ENCODE data around the gene ASGR1. TPM values are rescaled to one million over a fixed set of nuclear protein-coding genes. Genes with fewer than 3 reads are reported as not detected.

ASGR1 gene
- total and polyA plus RNA-seq, 2 donors (not counting 1 experiment from before 2014, with no cell fraction given), result 0.32 to 0.43 TPM

- intact Hi-C loops (cut with micrococcal nuclease), result loop anchor here (1.0 to 2.0 kb wide), 4 partner anchors 14 to 77 kb away; partner anchors contain the start of genes DVL2 and PHF23
- H3K27ac ChIP-seq (ENCODE audit: low read length in 2 of 2), result peak within 1 kb of the TSS; percentile 42 to 78
Observed at GRCh38 chr17:7219812-7220592, 40.8 kb upstream of the ASGR1 start, which contains the start of the genes ACADVL and DLG4. Gene ACADVL (plus strand): TSS chr17:7219938. CDS start chr17:7219985, 47 bp downstream. Gene DLG4 (minus strand): TSS chr17:7219836.

DNA sequence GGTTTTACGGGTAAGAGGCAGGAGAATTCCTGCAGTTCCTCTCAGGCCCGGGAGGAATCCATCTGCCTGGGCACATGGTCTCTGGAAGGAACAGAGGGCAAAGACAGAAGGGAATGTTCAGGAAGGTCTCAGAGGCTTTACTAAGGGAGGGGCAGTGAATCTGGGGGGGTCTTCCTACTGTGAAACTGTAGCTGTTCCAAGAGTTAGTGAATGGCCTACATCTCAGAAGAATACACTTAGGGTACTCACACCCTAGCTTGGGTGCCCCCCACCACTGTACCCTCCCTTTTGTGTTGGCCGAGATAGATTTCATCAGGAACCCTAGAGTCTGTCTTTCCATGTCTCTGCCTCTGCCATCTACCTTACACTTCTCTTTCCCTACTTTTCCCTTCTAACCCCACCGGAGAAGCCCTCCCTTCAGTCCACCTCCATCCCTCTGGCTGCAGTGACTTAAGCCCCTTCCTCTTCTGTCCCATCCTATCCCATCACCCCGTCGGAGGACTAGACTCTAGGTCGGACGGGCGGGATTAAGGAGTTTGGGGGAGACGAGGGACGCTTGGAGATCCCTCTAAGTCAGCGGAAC, 40.1 kb upstream of the ASGR1 start:
- no peak for TF ChIP-seq EZH2 (IDR thresholded peaks at IDR 0.05; ENCODE audit: borderline replicate concordance, insufficient read depth, low read depth, low read length, poor library complexity, severe bottlenecking)
- no peak for TF ChIP-seq CTCF (IDR thresholded peaks at IDR 0.05)
- Histone ChIP-seq H3K36me3 (replicated peaks in 1 of 2; ENCODE audit: control extremely low read depth in 1 of 2, control insufficient read depth in 1 of 2, extremely low read depth in 1 of 2, insufficient read depth in 2 of 2, low read length in 1 of 2) (peaks cover 0 to 24% of the 10 kb centered on the region in 2 experiments), H3K4me3 (ENCODE audit: control extremely low read depth in 1 of 5, extremely low read depth in 1 of 5, insufficient read depth in 1 of 5, low read depth in 2 of 5, low read length in 4 of 5) (peak overlapping the region in 4 of 5 experiments; percentile 79 to 86 (median 82)), H3K79me2 (ENCODE audit: control insufficient read depth, insufficient read depth, low read length) (peaks cover 7% of the 10 kb centered on the region), H4K20me1 (ENCODE audit: control insufficient read depth, insufficient read depth, low read length, poor library complexity, severe bottlenecking) (no peaks in the 10 kb centered on the region), H3K4me1 (ENCODE audit: control insufficient read depth in 2 of 2, insufficient read depth in 2 of 2, low read length in 2 of 2) (peaks cover 25 to 53% of the 10 kb centered on the region in 2 donors), H3K27ac (ENCODE audit: low read length in 2 of 2) (peak overlapping the region; percentile 42 to 78), H3K9ac (ENCODE audit: low read length) (peak overlapping the region; percentile 83), H3K4me2 (replicated peaks; ENCODE audit: low read depth, low read length, poor library complexity, severe bottlenecking) (peak overlapping the region; percentile 94), H3K27me3 (replicated peaks in 1 of 4; ENCODE audit: control extremely low read depth in 1 of 4, control insufficient read depth in 3 of 4, insufficient read depth in 4 of 4, low read length in 3 of 4) (no peaks in the 10 kb centered on the region), H3K9me3 (ENCODE audit: control extremely low read depth in 1 of 3, control insufficient read depth in 2 of 3, insufficient read depth in 1 of 3, low read length in 2 of 3) (no peaks in the 10 kb centered on the region), H2AFZ (ENCODE audit: insufficient read depth, low read depth, low read length, poor library complexity, severe bottlenecking) (peak overlapping the region; percentile 86)
- DNase-seq, result no peak
- intact Hi-C loops (cut with micrococcal nuclease), result loop anchor here (1.0 to 2.0 kb wide), 3 partner anchors 15 to 20 kb away; partner anchors contain the start of genes DVL2 and PHF23
- Mint-ChIP-seq H3K27ac (peak overlapping the region; percentile 93), H3K9me3 (ENCODE audit: insufficient read depth) (no peaks in the 10 kb centered on the region), H3K27me3 (no peaks in the 10 kb centered on the region), H3K4me3 (peak overlapping the region; percentile 97), H3K4me1 (peaks cover 54% of the 10 kb centered on the region)
- ChIA-PET POLR2A (interaction anchor here (0.6 to 9.1 kb wide), 7 partner anchors 12 to 185 kb away, joined by 3 to 157 read pairs (median 6); partner anchors contain the start of genes CTDNEP1, DVL2, ELP5 and GABARAP), CTCF (interaction anchor here (0.8 to 3.8 kb wide), 10 partner anchors 10 to 184 kb away, joined by 3 to 47 read pairs (median 6); partner anchors contain the start of genes DVL2, GABARAP, PHF23 and SLC16A13)
- 21% methylated on average over 12 of the region's 12 CpGs for WGBS (ENCODE audit: insufficient coverage)
- no peak for ATAC-seq (ENCODE audit: low read depth)

More at GRCh38 chr17:7219812-7220592, 40.8 kb upstream of the ASGR1 start, which contains the start of the genes ACADVL and DLG4:
- Histone ChIP-seq H3K9me3 (ENCODE audit: control extremely low read depth in 1 of 3, control insufficient read depth in 2 of 3, insufficient read depth in 1 of 3, low read length in 2 of 3) (no peaks in the 10 kb centered on the region), H3K4me3 (ENCODE audit: control extremely low read depth in 1 of 5, extremely low read depth in 1 of 5, insufficient read depth in 1 of 5, low read depth in 2 of 5, low read length in 4 of 5) (peak within 1 kb of the TSS; percentile 31 to 86 (median 80)), H4K20me1 (ENCODE audit: control insufficient read depth, insufficient read depth, low read length, poor library complexity, severe bottlenecking) (no peaks in the 10 kb centered on the region), H3K36me3 (replicated peaks in 1 of 2; ENCODE audit: control extremely low read depth in 1 of 2, control insufficient read depth in 1 of 2, extremely low read depth in 1 of 2, insufficient read depth in 2 of 2, low read length in 1 of 2) (peaks cover 0 to 29% of the 10 kb centered on the region in 2 experiments), H3K4me2 (replicated peaks; ENCODE audit: low read depth, low read length, poor library complexity, severe bottlenecking) (peak within 1 kb of the TSS; percentile 94), H3K79me2 (ENCODE audit: control insufficient read depth, insufficient read depth, low read length) (peaks cover 7% of the 10 kb centered on the region), H3K9ac (ENCODE audit: low read length) (peak within 1 kb of the TSS; percentile 83), H3K4me1 (ENCODE audit: control insufficient read depth in 2 of 2, insufficient read depth in 2 of 2, low read length in 2 of 2) (peaks cover 20 to 47% of the 10 kb centered on the region in 2 donors), H3K27me3 (replicated peaks in 1 of 4; ENCODE audit: control extremely low read depth in 1 of 4, control insufficient read depth in 3 of 4, insufficient read depth in 4 of 4, low read length in 3 of 4) (no peaks in the 10 kb centered on the region), H2AFZ (ENCODE audit: insufficient read depth, low read depth, low read length, poor library complexity, severe bottlenecking) (peak within 1 kb of the TSS; percentile 86)
- ChIA-PET CTCF (interaction anchor here (0.7 to 3.8 kb wide), 19 partner anchors 10 to 217 kb away, joined by 3 to 47 read pairs (median 5); partner anchors contain the start of genes ACAP1, DVL2, GABARAP and PHF23), POLR2A (interaction anchor here (0.5 to 9.1 kb wide), 10 partner anchors 13 to 187 kb away, joined by 3 to 157 read pairs (median 5); partner anchors contain the start of genes CTDNEP1, DVL2, ELP5 and GABARAP)
- no peak for TF ChIP-seq EZH2 (IDR thresholded peaks at IDR 0.05; ENCODE audit: borderline replicate concordance, insufficient read depth, low read depth, low read length, poor library complexity, severe bottlenecking)
- Mint-ChIP-seq H3K4me1 (peaks cover 48% of the 10 kb centered on the region), H3K27ac (peak within 1 kb of the TSS; percentile 93), H3K27me3 (no peaks in the 10 kb centered on the region), H3K4me3 (peak within 1 kb of the TSS; percentile 97), H3K9me3 (ENCODE audit: insufficient read depth) (no peaks in the 10 kb centered on the region)
- WGBS (ENCODE audit: insufficient coverage), result 2% methylated on average over 62 of the region's 63 CpGs
- DNase-seq (peak; percentile 78), ATAC-seq (ENCODE audit: low read depth) (peak; percentile 76)
